GM18909 (cell line): ENCODE measurements around the gene UMOD.
A peak's percentile ranks its signal among the peaks of the same experiment; 100 is the strongest.

Experiments
- ATAC-seq: cut with Tn5 transposase; IDR thresholded peaks from one replicate; pipeline ENCODE4 v1.9.1; 2021; ENCODE audit warnings: mild to moderate bottlenecking; ENCODE audit not compliant: unreplicated experiment, poor library complexity

Gene UMOD

DNA sequence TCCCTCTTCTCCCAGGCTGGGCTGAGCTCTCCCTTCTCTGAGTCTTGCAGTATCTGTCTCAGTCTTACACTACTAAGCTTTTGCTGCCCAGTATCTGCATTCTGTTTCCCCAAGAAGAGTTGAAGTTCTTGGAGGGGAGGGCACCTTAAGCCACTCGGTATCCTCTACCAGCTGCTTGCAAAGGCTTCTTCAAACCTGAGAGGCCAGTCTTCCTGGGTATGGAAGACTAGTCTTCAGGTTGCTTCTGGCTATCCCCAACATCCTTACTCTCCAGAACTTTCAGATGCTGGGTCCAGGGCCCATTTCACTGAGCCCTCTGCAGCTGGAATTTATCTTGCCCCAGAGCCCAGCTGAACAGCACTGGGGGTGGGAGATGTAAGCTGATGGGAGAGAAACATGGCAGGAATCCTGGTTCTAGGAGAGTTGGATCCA, 45.3 kb downstream of the UMOD start:
- ATAC-seq = no peak

GRCh38 chr16:20306401-20306800, 46.1 kb downstream of the UMOD start:
- no peak for ATAC-seq

GRCh38 chr16:20303012-20303411, 49.5 kb downstream of the UMOD start:
- ATAC-seq = no peak

- ATAC-seq = no peak
Observed at GRCh38 chr16:20302389-20302788, 50.1 kb downstream of the UMOD start.

GRCh38 chr16:20301840-20302239, 50.7 kb downstream of the UMOD start:
- no peak for ATAC-seq

- peak; percentile 69 for ATAC-seq
Observed at GRCh38 chr16:20300312-20301097, 52.0 kb downstream of the UMOD start.

DNA sequence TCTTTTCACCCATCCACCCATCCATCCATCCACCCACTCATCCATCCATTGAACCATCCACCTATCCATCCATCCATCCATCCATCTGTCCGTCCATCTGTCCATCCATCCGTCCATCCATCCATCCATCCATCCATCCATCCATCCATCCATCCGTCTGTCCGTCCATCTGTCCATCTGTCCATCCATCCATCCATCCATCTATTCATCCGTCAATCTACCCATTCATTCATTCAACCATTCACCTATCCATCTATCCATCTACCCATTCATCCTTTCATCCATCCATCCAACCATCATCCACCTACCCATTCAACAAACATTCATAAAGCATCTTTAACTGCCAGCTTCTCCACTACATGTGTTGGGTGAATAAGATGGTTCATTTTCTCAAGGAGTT, 54.1 kb downstream of the UMOD start:
- no peak for ATAC-seq

GRCh38 chr16:20291208-20292206, 61.0 kb downstream of the UMOD start:
- no peak for ATAC-seq

DNA sequence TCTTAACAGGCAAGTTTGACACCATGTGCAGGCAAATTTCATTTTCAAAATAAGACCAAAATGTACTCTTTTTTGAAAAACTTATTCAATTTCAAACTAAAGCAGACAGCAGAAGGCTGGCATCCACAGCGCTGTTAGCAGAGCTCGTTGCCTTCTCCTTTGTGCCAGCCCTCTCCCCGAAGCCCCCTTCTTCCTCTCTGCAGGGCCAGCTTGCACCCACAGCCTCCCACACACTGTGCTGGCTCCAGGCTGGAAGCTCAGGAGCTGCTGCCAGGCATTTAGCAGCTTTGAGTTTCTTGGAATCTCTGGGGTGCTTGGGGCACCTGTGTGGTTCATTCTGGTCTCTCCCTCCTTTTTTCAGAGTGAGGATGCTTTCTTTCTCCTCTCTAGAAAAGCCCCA, 62.9 kb downstream of the UMOD start:
- ATAC-seq = no peak

- no peak for ATAC-seq
Observed at GRCh38 chr16:20285993-20286499, 66.5 kb downstream of the UMOD start.
